K562 (cell line): ENCODE measurements around the gene ATP6V1G2.

ENCODE experiments used
- ATF7 ChIP-seq: fragments of 450-650 bp; IDR thresholded peaks from 2 replicates; pipeline ENCODE4 v1.7.1; 2014; ENCODE audit warnings: mild to moderate bottlenecking, moderate library complexity
- BDP1 ChIP-seq: IDR thresholded peaks from 3 replicates; pipeline ENCODE4 v1.6.1; 2011; ENCODE audit not compliant: insufficient read length, insufficient read depth
- CHD7 ChIP-seq: fragments of 200-600 bp; sonication (generic); IDR thresholded peaks from one replicate; pipeline ENCODE4 v1.6.1; 2012; ENCODE audit warnings: mild to moderate bottlenecking, low read depth, low read length, inconsistent platforms
- EP300 ChIP-seq: IDR thresholded peaks from 2 replicates; pipeline ENCODE4 v1.6.1; 2012; ENCODE audit warnings: low read length, improper control_type of control experiment
- HCFC1 ChIP-seq: IDR thresholded peaks from 2 replicates; pipeline ENCODE4 v1.6.1; 2012; ENCODE audit warnings: low read depth, low read length, improper control_type of control experiment
- HEY1 ChIP-seq: fragments of 250-450 bp; sonication (Bioruptor Pico); IDR thresholded peaks from 2 replicates; pipeline ENCODE4 v1.5.0; 2020; ENCODE audit warnings: mild to moderate bottlenecking, moderate library complexity, borderline replicate concordance
- MXI1 ChIP-seq: IDR thresholded peaks from 2 replicates; pipeline ENCODE4 v1.6.1; 2011; ENCODE audit warnings: low read depth, mild to moderate bottlenecking, improper control_type of control experiment, low read length
- SMAD1 ChIP-seq: fragments of 150-350 bp; IDR thresholded peaks from 2 replicates; pipeline ENCODE4 v1.6.1; 2014; ENCODE audit warnings: low read length, low read depth; ENCODE audit not compliant: partially characterized antibody
- SMARCC2 ChIP-seq: fragments of 450-650 bp; IDR thresholded peaks from 2 replicates; pipeline ENCODE4 v1.6.1; 2017; ENCODE audit warnings: antibody characterized with exemption, moderate library complexity, mild to moderate bottlenecking, low read depth
- SP1 ChIP-seq: sonication (generic); formaldehyde crosslinking; IDR thresholded peaks from 2 replicates; pipeline ENCODE4 v1.8.1; 2022; ENCODE audit warnings: mild to moderate bottlenecking, missing genetic modification reagents
- ZFX ChIP-seq: sonication (generic); formaldehyde crosslinking; IDR thresholded peaks from 2 replicates; pipeline ENCODE4 v1.8.0; 2022; ENCODE audit warnings: mild to moderate bottlenecking, missing genetic modification reagents, moderate library complexity
- ZMIZ1 ChIP-seq, 2 experiments: fragments of 150-350 bp in 1 of 2; IDR thresholded peaks; 2 replicates each; pipeline ENCODE4 v1.6.1; 2012 to 2016; ENCODE audit warnings: low read depth in 2 of 2, low read length in 2 of 2, mild to moderate bottlenecking in 1 of 2, moderate library complexity in 1 of 2

- TF ChIP-seq CHD7 (no peak), BDP1 (no peak), HEY1 (CRISPR knock-in tag) (no peak), ZMIZ1 (IDR thresholded peaks at IDR 0.05; ENCODE audit: low read depth in 2 of 2, low read length in 2 of 2) (no peak), MXI1 (no peak), SP1 (CRISPR knock-in tag) (no peak), HCFC1 (no peak), ZFX (no peak), SMARCC2 (no peak), ATF7 (peak; percentile 40; the same call in 1 of the 2 replicates), SMAD1 (no peak), EP300 (no peak)
Measured at GRCh38 chr6:31567531-31568370, 21.3 kb upstream of the ATP6V1G2 start.
